Stimulated activated CD4-positive, alpha-beta T cell treated with anti-CD3 and anti-CD28 coated beads, Interleukin-1b, Interleukin-23, amount 100 ng/mL, for 24 hours (primary cell): ENCODE data around the gene SLC9A9.

Experiments used
- DNase-seq, 4 experiments: peaks; one replicate each; pipeline ENCODE4 v3.0.0-alpha.2; 2020; ENCODE audit warnings: low read depth in 4 of 4, low spot score in 1 of 4

The SLC9A9 gene

DNA sequence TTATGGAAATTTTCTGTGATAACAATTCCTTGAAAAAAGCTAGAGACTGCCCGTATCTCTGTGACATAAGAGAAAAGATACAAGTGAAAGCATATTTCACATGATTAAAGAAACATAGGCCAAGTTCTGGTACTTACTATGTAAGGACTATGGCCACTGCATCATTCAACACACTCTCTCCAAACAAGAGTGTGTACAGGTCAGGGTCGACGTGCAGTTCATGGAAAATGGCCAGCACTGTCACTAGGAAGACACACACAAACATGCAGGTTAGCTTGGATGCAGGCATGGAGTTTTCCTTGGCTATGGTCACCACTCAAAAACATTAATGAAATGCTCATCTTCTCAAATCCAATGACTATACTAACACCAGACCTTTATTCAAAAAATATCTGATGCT is 196.2 kb downstream of the SLC9A9 start:
- DNase-seq = no peak

DNA sequence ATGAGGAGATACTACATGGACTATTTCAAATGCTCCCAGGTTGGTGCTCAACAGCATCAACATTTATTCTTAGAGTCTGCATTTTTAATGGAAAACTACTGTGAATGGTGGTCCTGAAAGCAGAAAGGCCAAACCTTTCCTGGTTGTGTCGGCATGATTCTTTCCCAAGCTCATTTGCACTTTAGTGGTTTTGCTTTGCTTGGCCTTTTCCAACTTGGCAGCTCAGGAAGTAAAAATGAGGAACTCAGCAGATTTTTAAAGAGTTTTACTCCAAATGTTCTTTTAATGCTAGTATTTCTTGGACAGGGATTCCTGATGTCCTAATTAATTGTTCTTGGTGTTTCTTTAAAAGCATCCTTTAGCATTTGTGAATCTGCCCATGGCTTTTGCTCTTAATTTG is 197.4 kb downstream of the SLC9A9 start:
- no peak for DNase-seq

DNA sequence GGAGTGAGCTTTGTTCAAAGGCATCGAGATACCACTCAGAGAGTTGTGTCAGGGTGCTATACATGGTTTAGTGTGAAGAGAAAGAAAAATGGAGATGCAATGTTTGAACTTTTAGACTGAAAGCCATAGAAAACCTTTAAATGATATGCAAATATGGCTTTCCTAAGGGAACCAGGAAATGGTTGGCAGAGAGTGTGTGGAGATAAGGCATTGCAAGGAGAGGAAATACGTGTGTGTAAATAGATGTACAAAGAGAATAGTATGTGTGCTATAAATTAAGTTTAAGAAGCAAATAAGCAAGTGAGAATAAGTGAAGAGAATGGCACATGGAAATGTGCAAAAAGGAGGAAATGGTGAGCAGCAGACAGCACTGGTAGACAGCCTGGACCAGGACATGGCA is 198.1 kb downstream of the SLC9A9 start:
- DNase-seq = no peak

DNA sequence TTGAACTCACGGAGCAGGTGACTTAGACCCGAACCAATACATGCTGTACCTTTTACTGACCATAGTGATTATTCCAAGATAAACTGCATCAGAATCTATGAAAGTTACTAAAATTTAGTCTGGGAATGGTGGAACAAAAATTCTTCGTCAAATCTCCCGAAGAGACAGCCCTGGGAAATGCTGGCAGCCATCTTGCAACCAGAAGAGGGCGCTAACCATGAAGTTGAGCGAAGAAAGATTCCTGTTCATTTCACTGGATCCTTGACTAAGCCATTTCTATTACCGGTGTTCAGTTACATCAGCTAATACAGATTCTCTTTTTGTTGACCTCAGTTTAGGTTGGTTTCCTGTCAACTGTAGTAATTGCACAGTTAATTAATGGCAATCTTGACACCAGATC is 199.6 kb downstream of the SLC9A9 start:
- no peak for DNase-seq

DNA sequence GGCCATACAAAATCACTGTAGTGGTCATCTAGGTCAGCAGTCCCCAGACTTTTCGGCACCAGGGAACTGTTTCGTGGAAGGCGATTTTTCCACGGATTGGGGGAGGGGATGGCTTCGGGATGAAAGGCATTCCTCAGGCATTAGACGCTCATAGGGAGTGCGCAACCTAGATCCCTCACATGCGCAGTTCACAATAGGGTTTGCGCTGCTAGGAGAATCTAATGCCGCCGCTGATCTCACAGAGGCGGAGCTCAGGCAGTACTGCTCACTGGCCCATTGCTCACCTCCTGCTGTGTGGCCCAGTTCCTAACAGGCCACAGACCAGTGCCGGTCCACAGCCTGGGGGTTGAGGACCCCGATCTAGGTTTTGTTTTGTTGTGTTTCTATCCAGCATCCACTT is 200.1 kb downstream of the SLC9A9 start:
- no peak for DNase-seq

DNA sequence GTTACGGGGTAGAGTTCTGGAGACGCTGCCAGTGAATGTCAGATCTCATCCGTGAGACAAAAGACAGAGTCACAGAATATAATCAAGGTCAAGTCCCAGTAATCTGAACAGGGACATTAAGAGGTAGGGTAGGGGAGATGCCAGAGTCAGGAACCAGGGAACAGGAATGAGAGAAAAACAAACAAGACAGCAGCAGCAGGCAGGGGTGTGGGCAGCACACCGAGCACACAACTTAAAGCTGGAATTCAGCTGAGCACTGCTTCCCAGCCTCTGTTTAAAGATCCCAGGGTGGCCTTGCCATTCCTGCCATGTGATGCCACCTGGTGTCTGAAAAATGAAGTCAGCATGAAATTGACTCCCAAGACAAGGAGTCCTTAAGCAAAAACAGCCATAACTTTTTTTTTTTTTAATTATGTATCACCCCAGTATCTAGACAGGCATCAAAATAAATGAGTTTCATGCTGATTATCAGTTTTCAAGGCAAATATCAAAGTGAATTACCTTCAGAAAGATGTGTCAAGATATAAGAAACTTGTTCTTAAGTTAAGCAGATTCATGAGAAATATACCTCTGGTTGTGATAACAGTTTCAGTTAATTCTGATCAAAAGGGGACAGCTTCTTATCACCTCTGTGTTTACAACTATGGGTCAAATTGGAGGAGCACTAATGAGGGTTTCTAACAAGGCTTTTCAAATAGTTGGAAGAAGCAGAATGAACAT is 203.7 kb downstream of the SLC9A9 start:
- no peak for DNase-seq

DNA sequence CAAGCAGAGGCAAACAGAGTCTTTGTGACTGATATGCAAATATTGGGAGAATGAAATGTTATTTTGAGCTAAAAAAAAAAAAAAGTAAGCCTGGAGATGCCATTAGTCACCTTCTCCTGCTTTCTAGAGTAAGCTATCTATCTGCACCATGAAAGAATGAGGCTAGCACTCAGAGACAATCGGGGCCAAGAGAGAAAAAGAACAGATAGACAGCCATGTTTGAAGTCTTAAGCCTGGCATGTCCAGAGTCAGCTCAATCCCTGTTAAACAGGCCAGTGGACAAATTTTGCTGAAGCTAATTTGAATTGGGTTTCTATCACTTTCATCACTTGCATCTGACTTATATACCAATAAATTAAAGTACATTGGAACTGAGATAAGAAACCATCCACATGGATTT is 204.4 kb downstream of the SLC9A9 start:
- DNase-seq = no peak

DNA sequence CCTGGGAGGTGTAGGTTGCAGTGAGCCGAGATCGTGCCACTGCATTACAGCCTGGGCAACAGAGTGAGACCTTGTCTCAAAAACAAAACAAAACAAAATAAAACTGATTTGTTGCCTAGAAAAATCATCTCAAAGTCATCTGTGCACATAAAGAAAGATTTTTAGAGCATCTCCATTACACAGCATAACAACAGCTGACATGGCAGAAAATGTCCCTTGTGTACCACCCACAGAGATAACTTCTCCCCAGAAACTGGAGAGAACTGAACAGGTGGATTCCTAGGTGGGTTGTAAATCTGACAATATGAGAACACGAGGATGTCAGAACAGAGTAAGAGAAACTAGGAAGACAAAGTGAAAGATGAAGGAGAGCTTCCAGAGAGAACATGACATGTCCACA is 207.5 kb downstream of the SLC9A9 start:
- DNase-seq = no peak

DNA sequence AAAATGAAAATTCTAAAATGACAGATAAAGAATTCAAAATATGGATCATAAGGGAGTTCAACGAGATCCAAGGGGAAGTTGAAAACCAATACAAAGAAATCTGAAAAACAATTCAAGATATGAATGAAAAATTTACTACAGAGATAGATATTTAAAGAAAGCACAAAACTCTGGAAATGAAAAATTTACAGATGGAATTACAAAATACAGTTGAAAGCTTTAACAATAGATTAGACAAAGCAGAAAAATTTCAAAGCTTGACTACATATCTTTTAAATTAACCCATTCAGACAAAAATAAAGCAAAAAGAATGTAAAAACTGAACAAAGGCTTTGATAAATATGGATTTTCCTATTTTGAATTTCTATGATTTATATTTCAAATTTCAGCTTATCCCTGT is 211.1 kb downstream of the SLC9A9 start:
- DNase-seq = no peak

DNA sequence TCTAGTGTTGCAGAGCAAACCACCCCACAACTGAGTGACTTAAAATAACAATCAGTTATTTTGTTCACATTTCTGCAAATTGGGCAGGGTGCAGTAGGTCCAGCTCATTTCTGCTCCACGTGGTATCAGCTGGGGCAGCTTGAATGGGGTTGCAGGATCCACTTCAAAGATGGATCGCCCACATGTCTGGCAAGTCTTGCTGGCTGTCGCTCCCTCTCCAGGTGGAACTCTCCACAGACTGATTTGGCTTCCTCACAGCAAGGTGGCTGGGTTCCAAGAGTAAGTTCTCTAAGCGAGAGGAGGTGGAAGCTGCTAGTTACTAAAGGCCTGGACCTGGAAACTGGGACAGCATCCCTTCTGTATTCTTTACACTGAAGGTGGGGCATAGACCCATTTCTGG is 213.3 kb downstream of the SLC9A9 start:
- DNase-seq = no peak

DNA sequence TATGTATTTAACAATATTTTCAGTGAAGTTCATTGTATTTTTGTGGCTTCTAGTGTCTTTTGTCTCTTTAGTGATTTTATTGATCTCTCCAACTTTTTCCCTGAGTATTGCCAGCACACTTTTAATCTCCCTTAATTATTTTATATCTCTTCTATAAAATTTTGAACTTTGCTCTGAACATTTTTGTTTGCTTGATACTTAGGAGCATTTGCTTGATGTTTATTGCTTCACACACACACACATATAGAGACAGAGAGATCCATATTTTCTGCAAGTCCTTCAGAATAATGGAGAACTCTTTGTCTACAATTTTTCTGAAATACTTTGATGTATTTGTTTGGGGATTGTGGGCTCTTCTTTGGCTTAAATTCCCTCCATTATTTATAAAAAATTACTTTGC is 213.8 kb downstream of the SLC9A9 start:
- DNase-seq = no peak

DNA sequence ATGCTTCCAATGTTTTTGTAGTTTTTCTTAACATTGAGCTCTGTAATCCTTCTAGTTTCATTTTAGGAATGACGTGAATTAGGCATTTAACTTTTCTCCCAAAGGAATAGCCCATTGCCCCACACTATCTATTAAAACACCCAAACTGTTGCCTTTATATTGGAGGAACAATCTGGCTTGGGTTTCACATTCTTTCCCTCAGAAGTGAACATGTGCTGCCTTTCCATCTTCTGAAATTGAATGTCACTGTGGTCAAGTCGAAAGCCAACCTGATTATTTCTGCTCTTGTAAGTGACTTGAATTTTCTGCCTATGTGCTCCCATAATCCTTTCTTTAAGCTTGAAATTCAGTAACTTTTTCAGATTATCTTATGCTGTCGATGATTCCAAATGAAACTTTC is 214.5 kb downstream of the SLC9A9 start:
- DNase-seq = no peak

DNA sequence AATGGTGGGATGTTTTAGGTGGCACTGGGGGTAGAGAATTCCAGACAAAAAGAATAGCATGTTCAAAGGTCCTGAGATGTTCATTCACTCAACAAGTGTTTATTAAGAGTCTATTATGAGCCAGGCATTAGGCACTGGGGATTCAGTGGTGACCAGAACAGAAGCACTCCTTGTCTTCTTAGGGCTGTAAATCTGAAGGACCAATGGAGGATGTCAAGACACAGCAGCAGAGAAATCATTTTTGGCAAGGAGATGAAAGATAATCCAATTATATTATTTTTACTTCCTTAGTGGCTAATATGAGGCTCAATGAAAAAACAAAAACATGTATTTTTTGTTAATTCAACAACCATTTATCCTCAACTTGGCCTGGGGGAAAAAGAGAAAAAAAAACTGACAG is 218.5 kb downstream of the SLC9A9 start:
- DNase-seq = no peak

DNA sequence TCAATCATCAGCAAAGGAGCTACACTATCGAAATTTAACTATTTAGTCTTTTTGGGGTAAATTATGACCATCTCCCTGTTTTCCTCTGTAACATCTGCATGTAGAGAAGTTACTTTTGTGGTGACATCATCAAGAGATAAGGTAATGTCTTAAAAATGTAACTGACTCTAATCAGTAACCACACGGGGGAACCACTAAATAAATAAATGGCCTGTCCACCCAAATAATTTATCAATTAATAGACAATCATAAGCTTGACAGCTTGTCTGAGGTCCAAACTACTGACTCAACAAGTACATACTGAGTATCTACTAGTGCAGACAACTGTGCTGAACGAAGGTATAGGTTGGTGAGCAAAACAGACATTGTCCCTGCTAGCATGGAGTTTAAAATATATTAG is 219.3 kb downstream of the SLC9A9 start:
- DNase-seq = no peak

DNA sequence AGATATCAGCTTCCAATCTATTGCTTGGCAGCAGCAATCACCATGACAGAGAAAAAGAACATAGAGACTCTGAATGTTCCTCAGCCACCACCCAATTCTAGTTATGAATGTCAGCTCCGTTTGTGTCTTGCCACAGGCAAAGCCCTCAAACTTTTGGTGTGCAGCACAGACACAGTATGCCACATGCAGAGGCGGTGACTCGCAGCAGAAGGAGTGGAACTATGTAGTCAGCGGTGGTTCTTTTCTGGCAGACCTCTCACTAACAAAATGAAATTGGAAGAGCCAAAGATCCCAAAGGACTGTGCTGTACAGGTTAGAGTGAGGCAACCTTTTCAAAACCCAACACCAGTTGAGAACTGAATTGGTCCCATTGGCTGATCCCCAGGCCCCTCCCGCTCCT is 220.9 kb downstream of the SLC9A9 start:
- no peak for DNase-seq

DNA sequence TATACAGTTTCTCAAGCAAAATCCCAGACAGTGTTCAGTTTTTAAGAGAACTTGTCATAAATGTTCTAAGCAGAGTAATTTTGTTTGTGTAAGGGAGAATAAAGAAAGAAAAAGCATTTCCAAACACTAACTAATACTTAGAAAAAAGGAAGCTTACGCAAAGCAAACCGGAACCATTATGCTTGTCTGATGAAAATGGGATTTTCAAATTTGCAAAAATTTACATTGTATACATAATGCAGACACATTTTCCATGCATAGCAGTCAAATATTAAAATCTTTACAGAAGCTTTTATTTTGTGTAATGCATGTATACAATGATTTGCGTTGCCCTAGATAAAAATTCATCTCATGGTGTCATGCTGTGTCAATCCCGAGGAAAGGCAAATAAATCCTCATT is 229.0 kb downstream of the SLC9A9 start:
- DNase-seq = no peak

DNA sequence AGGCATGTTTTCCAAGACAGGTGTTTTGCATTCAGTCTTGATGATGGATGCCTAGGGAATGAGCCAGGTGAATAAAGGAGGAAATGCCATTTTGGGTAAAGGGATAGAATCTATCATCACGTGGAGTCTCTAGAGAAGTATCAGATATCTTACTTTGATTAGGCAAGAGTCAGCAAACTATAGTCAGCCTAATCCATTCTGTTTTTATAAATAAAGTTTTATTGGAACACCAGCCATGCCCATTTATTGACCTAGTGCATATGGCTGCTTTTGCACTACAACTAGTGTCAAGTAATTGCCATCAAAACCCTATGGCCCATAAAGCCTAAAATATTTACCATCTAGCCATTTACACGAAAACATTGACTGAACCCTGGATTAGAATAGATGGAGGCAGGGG is 231.2 kb downstream of the SLC9A9 start:
- DNase-seq = no peak

DNA sequence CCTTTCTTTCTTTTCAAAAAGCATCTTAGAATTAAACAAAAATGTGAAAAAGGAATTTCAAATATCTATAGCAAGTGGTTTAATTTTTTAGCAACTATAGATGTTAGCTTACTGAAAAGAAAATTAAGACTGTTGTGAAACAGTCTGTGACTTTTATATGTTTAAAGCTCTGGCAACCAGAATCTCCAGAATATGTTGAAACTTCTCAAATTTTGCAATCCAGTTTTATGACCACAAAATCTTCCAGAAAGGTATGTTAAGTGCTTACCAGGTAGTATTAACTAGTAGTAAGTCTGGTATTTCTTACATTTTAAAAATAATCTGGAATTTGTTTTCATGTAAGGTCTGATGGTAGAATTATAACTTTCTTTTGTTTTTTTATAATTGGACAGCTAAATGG is 235.0 kb downstream of the SLC9A9 start:
- DNase-seq = no peak

DNA sequence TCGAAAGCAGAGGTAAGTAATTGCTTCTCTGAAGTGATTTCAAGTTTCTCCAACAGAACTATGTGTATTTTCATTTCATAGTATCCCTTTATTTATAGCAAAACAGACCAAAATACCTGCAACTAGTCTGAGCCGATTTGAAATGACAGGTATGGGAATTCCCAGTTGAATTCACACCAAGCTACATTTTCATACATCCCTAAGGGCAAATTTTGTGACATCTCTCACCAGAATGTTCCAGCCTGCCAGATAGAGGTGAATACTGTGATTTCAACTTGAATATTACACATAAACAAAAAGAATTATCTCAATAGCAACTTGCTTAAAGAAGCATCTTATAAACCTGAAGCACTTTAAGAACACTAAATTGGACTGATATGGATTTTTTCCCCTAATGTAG is 235.7 kb downstream of the SLC9A9 start:
- no peak for DNase-seq

DNA sequence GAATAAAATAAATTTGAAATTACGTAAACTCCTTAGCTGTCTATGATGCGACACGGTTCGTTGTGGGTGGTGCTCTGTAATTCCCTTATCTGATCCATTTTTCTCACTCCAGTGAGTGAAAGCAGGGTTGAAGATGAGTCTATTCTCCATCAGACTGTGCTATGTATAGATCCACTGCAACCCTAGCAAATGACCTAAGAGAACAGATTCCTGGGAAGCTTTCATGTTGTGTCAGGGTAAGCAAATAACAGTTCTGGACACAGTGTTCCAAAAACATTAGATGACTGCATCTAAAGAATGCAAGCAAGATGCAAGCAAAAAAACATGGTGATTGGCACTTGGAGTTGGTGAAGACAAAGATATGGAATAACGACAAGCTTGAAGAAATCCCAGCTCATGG is 239.3 kb downstream of the SLC9A9 start:
- no peak for DNase-seq

DNA sequence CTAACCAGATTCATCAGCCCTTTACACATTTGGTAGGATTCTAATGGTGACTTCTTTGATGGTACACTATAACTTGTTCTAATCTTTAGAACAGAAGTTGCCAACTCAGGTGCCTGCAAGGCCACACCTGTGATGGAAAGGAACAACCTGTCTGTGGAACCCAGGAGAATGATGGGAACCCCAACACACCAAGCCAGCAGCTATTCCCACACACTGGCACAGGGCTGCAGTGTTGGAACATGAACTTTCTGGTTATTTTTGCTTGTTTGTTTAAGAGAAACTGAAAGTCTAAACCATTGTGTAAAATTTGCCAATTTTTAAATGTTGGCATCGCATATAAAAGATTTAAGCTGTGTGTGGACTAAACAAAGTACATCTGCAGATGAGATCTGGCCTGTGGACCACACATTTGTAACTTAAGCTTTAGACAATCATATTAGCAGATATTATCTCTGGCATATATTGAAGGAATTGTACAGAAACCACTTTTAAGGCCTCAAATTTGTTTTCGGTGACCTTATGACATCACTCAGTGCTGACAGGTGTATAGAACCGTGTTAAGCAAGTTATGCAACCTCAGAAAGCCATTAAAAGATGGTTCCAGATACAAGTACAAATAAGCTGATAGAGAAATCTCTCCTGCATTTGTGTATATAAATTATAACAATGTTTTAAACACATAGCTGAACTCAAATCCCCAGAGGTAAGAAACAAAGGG is 242.9 kb downstream of the SLC9A9 start:
- no peak for DNase-seq

DNA sequence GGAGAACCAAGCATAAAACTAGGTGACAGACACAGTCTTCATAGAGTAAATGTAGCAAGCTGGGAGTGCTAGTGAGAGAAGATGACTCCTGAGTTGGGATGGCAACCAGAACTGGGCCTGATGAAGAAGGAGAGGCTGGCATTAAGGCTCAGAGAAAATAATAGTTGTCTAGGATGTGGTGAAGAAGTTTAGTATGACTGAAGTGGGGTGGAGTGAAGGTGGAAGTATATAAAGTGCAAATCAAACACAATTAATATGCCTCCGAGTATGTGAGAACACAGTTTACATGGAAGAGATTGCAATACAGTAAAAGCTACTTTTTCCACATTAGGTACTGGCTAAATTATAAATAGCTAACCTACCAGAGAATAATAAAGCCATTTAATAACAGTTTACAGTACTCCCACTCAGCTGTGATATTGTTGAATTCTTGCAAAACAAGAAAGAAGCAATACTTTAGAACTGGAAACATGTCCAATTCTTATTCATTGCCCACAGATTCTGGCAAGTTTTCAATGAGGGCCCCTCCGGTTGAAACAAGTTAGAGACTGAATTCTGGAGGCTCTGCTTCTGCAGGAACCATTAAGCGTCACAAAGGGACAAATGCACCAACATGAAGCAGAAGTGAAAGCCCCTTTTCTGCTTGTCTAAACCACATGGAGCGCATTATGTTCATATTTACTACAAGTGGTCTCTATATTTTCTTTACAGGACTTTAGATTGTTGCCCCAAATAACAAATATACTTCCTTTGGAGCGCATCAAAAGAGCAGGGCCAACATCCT is 243.7 kb downstream of the SLC9A9 start:
- DNase-seq = no peak
